Amygdala (tissue), 56 donors: ENCODE results near the gene NRL.
A peak's percentile ranks its signal among the peaks of the same experiment; 100 is the strongest.
"Not testable (repeated sequence)": the region's sequence is repeated elsewhere in the genome, so short reads cannot be mapped to it uniquely, and the experiment has no call there.

Source experiments
- DNase-seq, 56 donors: peaks; one replicate each; lab custom pipeline; 2025; lab: John Stamatoyannopoulos, UW

NRL gene

DNA sequence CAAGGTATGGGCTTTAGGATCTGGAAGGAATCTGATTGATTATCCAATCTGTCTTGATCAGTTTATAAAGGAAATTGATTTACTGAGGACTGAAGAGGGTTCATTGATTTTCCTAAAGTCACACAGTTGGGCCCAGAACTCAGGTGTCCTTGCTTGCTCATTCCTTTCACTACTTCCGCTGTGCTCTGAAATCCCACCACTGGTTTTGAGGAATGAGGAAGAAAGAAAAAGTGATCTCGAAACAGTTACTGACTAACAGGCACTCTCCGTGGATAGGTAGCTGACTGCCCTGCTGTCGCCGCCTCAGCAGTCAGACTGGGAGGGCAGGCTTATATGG is 15.6 kb upstream of the NRL start, which contains the start of gene FITM1:
TSS of gene FITM1 (plus strand) at position 280 of the 337 bp plus-strand sequence. CDS start 905 bp downstream, outside the sequence.
- DNase-seq: no peak

- no peak for DNase-seq
Measured at GRCh38 chr14:24129410-24129998, 14.8 kb upstream of the NRL start.

- no peak for DNase-seq
Measured at GRCh38 chr14:24127673-24128072, 12.9 kb upstream of the NRL start.

- no peak for DNase-seq
Measured at GRCh38 chr14:24126939-24127338, 12.2 kb upstream of the NRL start.

- DNase-seq: no peak
Measured at GRCh38 chr14:24123424-24124417, 9.0 kb upstream of the NRL start.

- DNase-seq: no peak
Measured at GRCh38 chr14:24122898-24123297, 8.1 kb upstream of the NRL start.

GRCh38 chr14:24122416-24122815 is 7.7 kb upstream of the NRL start:
- DNase-seq: no peak

DNA sequence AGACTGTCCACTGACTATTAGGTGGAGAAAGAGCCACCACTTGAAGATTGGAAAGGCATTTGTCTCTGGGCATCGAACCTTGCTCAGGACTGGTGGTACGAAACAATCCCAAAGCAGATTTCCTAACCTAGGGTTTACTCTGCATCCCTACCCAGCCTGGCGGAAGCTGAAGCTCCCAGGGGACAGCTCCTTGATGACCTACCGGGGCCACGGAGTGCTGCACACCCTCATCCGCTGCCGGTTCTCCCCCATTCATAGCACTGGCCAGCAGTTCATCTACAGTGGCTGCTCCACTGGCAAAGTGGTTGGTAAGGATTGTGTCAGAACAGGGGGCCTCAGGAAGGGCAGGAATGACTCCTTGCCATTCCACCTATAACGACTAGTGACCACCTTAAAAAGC is 6.5 kb upstream of the NRL start:
- no peak for DNase-seq

GRCh38 chr14:24119691-24120090 is 4.9 kb upstream of the NRL start:
- DNase-seq: no peak

DNA sequence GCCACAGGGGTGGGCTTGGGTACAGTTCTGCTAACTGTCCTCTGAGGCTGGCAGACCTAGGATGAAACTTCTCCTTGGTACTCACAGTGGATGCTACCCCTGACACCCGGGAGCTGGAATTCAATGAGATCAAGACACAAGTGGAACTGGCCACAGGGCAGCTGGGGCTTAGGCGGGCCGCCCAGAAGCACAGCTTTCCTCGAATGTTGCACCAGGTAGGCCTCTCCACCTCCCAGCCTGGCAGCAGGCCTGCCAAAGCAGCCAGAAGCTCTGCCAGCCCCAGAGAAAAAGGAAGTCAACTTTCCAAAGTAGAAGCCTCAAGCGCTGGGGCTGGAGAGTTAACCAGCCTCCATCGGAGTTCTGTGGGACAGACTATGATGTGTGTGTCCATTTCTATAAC is 2.4 kb upstream of the NRL start:
- DNase-seq: no peak

- DNase-seq: no peak
Measured at GRCh38 chr14:24116128-24116814, 1.5 kb upstream of the NRL start.

DNA sequence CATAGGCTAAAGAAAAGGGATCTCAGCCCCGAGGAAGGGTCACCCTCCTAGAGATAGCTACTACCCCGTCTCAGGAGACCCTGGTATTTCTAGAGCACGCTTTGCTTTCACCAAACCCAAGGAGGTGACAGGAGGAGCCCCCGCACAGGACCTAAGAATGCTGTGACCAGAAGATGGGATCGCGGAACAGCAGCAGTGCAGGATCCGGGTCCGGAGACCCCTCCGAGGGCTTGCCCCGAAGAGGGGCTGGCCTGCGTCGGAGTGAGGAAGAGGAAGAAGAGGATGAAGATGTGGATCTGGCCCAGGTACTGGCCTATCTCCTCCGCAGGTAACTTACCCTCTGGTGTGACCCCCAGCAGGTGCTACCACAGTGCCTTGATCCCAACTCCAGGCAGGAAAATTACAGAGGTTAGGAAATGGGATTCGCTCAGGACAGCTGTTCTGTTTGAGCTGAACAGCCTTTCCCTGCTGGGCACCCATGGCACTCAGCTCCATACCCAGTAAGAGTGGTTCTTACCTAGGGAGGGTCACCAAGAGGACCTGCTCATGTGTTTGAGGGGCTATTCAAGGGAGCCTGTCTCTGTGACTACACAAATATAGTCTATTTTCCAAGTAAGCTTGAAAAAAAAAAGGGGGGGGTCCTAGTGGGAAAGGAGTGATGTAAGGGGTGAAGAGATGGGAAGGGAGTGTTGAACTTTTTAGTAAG is 826 bp upstream of the NRL start:
- DNase-seq: no peak

DNA sequence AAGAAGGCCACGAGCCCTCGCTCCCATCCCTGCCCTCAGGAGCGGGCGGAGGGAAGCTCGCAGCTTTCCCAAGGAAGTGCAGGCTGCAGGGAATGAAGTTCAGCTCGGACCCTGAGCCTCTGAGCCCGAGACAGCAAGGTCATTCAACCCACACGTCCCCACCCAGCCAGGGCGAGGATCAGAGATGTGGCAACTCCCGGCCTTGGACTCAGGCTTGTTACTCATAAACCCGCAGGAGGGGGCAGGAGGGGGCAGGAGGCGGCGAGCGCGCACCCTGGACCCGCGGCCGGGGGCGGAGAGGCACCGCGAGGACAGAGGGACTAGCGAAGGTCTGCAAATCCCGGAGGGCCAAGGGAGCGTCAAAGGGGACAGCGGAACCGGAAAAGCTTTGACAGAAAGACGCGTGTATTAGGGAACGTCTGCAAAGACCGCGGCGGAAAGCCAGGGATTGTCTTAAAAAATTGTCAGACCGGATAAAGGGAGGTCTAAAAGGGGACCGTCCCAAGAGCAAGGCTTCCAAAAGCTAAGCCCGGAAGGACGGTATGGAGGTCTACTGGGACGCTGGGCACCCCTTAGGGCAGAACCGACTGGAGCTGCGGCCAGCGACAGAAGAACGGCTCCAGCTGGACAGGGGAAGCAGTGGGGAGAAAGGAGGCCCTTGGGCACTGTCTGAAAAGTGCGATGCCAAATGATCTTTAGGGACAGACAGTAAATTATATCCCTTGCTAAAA is 783 bp downstream of the NRL start:
- DNase-seq: peak in 53 of 56 donors; percentile 60 to 95 (median 85)

- DNase-seq: no peak
Measured at GRCh38 chr14:24113379-24113800, 1.4 kb downstream of the NRL start.

DNA sequence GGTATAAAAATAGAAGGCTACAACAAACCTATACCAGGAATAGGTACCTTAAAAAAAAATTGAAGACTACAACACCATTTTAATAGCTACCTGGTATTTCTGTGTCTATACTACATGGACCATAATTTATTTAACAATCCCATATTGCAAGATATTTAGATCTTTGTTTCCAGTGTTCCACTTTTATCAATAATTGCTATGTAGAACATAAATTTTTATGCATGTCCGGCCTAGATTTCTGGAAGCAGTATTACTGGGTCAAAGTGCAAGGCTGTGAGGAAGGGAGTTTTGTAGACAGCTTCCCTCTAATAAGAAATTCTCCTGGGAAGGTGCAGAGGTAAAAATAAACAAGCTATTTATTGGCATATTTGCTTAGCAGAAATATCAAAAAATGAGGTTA is 4.2 kb downstream of the NRL start:
- DNase-seq: no peak

- no peak for DNase-seq
Measured at GRCh38 chr14:24110060-24110459, 4.7 kb downstream of the NRL start.

GRCh38 chr14:24108336-24108874 is 6.3 kb downstream of the NRL start:
- DNase-seq: no peak

DNA sequence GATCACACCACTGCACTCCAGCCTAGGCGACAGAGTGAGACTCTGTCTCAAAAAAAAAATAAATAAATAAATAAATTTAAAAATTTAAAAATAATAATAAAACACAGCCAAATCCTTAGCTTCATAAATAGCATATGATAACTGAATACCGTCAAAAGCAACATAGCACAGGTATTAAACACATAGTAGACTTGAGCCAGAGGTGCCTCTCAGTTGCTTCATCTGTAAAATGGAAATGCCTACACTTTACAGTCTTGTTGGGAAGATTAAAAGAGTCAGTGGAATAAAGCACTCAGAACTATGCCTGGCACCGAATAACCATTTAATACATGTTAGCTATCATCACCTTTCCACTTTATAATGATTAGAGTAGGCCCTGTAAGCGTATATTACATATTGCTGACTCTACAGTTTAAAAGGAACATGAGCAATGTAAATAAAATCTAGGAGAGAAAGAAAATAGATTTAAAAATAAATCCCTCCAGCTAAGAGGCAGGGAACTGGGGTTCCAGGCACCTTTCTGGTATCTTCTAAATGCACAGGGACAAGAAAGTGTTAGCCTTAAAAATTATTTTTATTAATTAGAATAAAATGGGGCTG is 8.0 kb downstream of the NRL start:
- no peak for DNase-seq

DNA sequence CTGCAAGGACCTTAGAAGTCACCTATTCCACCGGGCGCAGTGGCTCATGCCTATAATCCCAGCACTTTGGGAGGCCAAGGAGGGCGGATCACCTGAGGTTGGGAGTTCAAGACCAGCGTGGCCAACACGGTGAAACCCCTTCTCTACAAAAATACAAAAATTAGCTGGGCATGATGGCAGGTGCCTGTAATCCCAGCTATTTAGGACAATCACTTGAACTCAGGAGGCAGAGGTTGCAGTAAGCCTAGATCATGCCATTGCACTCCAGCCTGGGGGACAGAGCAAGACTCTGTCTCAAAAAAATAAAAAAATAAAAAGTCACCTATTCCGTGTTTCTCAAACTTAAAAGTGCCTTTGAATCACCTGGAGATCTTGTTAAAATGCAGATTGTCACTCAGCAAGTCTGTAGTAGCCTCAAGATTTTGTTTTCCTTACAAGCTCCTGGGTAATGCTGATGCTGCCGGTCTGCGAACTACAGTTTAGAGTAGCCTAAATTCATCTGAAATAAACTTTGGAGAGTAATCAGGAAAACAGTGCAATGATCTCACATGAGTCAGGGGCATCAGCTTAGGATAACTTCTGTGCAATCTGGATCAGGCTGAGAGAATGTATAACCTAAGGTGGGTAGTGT is 9.0 kb downstream of the NRL start:
- DNase-seq: not testable (repeated sequence)
